NCI-H345 treated with DMSO at 0.1 percent for 48 hours (cell line): ENCODE results near the gene FOXD4L4.
"Not testable (repeated sequence)": the region's sequence is repeated elsewhere in the genome, so short reads cannot be mapped to it uniquely, and the experiment has no call there.

Experiments used
- DNase-seq: peaks from one replicate; lab custom pipeline; 2025; ENCODE audit not compliant: unreplicated experiment; lab: John Stamatoyannopoulos, UW

The FOXD4L4 gene

GRCh38 chr9:65737096-65737564 lies at the start of gene FOXD4L4:
Gene FOXD4L4, plus strand, starts transcription at chr9:65737146. Its CDS starts 0 bp downstream, at chr9:65737146.
- DNase-seq, result not testable (repeated sequence)

GRCh38 chr9:65703550-65703949 lies 33.4 kb upstream of the FOXD4L4 start:
- not testable (repeated sequence) for DNase-seq

- not testable (repeated sequence) for DNase-seq
These were observed 22.5 kb upstream of the FOXD4L4 start for GRCh38 chr9:65714445-65714844.

GRCh38 chr9:65738133-65738532 lies 1.2 kb downstream of the FOXD4L4 start:
- not testable (repeated sequence) for DNase-seq
